ENCODE results near the gene MTX1. TPM values are rescaled to one million over a fixed set of nuclear protein-coding genes. Genes with fewer than 3 reads are reported as not detected.
A peak's percentile ranks its signal among the peaks of the same experiment; 100 is the strongest.

The MTX1 gene
- total RNA-seq, 1 donor from 2014 or later: 26.1 TPM

- TF ChIP-seq CTCF (IDR thresholded peaks at IDR 0.05; ENCODE audit: partially characterized antibody, unreplicated experiment): no peak
- H3K27me3 Mint-ChIP-seq (ENCODE audit: unreplicated experiment): peaks cover 12% of the 10 kb centered on the region
- H3K4me3 Mint-ChIP-seq (ENCODE audit: unreplicated experiment): peak overlapping the region; percentile 69
- no peak for DNase-seq
- H3K36me3 Mint-ChIP-seq (ENCODE audit: unreplicated experiment): peaks cover 5% of the 10 kb centered on the region
- peaks cover 12% of the 10 kb centered on the region for H3K4me1 Mint-ChIP-seq (ENCODE audit: low read depth, unreplicated experiment)
- H3K27ac Mint-ChIP-seq (ENCODE audit: unreplicated experiment): peak overlapping the region; percentile 10
- H3K9me3 Mint-ChIP-seq (ENCODE audit: unreplicated experiment): peaks cover 13% of the 10 kb centered on the region
These were observed 54.6 kb downstream of the MTX1 start for GRCh38 chr1:155263067-155263466.

Other genes starting within 250 kb of the MTX1 start
- 32.7 TPM for gene PYGO2, start 246.9 kb upstream of the MTX1 start, total RNA-seq (ENCODE audit: unreplicated experiment)
- 155 TPM for gene SHC1, start 237.9 kb upstream of the MTX1 start, total RNA-seq (ENCODE audit: unreplicated experiment)
- 22.8 TPM for gene CKS1B, start 234.0 kb upstream of the MTX1 start, total RNA-seq (ENCODE audit: unreplicated experiment)
- 68.8 TPM for gene FLAD1, start 225.4 kb upstream of the MTX1 start, total RNA-seq (ENCODE audit: unreplicated experiment)
- 1.3 TPM for gene LENEP, start 215.1 kb upstream of the MTX1 start, total RNA-seq (ENCODE audit: unreplicated experiment)
- gene ZBTB7B, start 205.9 kb upstream of the MTX1 start, total RNA-seq (ENCODE audit: unreplicated experiment): 8.1 TPM
- 0.64 TPM for gene DCST2, start 174.9 kb upstream of the MTX1 start, total RNA-seq (ENCODE audit: unreplicated experiment)
- gene DCST1, start 174.9 kb upstream of the MTX1 start, total RNA-seq (ENCODE audit: unreplicated experiment): not detected
- gene ADAM15, start 157.4 kb upstream of the MTX1 start, total RNA-seq (ENCODE audit: unreplicated experiment): 7.6 TPM
- gene EFNA4, start 145.0 kb upstream of the MTX1 start, total RNA-seq (ENCODE audit: unreplicated experiment): 2.9 TPM
- 14.6 TPM for gene EFNA3, start 129.9 kb upstream of the MTX1 start, total RNA-seq (ENCODE audit: unreplicated experiment)
- 1.7 TPM for gene EFNA1, start 80.8 kb upstream of the MTX1 start, total RNA-seq (ENCODE audit: unreplicated experiment)
- gene SLC50A1, start 72.8 kb upstream of the MTX1 start, total RNA-seq (ENCODE audit: unreplicated experiment): 8.6 TPM
- 27.7 TPM for gene DPM3, start 68.2 kb upstream of the MTX1 start, total RNA-seq (ENCODE audit: unreplicated experiment)
- 108 TPM for gene KRTCAP2, start 35.4 kb upstream of the MTX1 start, total RNA-seq (ENCODE audit: unreplicated experiment)
- 30.4 TPM for gene TRIM46, start 34.8 kb upstream of the MTX1 start, total RNA-seq (ENCODE audit: unreplicated experiment)
- gene THBS3, start 798 bp upstream of the MTX1 start, total RNA-seq (ENCODE audit: unreplicated experiment): 377 TPM
- gene ENTREP3, start 46.8 kb downstream of the MTX1 start, total RNA-seq (ENCODE audit: unreplicated experiment): 51.2 TPM
- 65.8 TPM for gene SCAMP3, start 53.7 kb downstream of the MTX1 start, total RNA-seq (ENCODE audit: unreplicated experiment)
- gene CLK2, start 64.8 kb downstream of the MTX1 start, total RNA-seq (ENCODE audit: unreplicated experiment): 74.8 TPM
- gene HCN3, start 68.8 kb downstream of the MTX1 start, total RNA-seq (ENCODE audit: unreplicated experiment): 30.5 TPM
- not detected for gene PKLR, start 92.7 kb downstream of the MTX1 start, total RNA-seq (ENCODE audit: unreplicated experiment)
- gene FDPS, start 100.2 kb downstream of the MTX1 start, total RNA-seq (ENCODE audit: unreplicated experiment): 265 TPM
- 305 TPM for gene RUSC1, start 112.2 kb downstream of the MTX1 start, total RNA-seq (ENCODE audit: unreplicated experiment)